ENCODE data around the gene NCKAP5.
"Not testable (repeated sequence)": the region's sequence is repeated elsewhere in the genome, so short reads cannot be mapped to it uniquely, and the experiment has no call there.

NCKAP5 gene

DNA sequence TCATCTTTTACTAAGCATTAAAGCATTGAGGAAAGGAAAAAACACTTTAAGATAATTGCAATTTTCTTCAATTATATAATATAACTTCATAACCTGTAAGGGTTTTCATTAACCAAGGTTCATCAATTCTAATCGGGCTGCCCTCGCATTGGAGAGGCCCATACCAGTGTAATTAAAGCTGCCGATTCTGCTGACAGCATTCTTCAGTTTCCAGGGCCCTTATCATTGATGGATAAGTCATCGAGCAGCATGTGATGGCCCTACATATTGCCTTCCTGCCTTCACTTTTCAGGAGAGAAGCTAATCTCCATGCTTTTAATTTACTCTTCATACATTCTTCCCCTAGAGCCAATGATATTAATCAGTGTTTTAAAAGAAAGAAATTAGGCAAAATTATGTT is 92.0 kb downstream of the NCKAP5 start:
- DNase-seq (ENCODE audit: extremely low read depth, insufficient read length), result no peak
- H3K27me3 ChIP-seq (replicated peaks; ENCODE audit: control insufficient read depth, insufficient read depth, low read length), result no peaks in the 10 kb centered on the region
- H3K36me3 ChIP-seq (ENCODE audit: control insufficient read depth, insufficient read depth, low read length), result no peaks in the 10 kb centered on the region
- no peak overlapping the region for H3K4me3 ChIP-seq (replicated peaks; ENCODE audit: low read depth, low read length)
- TF ChIP-seq, protein P1, sequence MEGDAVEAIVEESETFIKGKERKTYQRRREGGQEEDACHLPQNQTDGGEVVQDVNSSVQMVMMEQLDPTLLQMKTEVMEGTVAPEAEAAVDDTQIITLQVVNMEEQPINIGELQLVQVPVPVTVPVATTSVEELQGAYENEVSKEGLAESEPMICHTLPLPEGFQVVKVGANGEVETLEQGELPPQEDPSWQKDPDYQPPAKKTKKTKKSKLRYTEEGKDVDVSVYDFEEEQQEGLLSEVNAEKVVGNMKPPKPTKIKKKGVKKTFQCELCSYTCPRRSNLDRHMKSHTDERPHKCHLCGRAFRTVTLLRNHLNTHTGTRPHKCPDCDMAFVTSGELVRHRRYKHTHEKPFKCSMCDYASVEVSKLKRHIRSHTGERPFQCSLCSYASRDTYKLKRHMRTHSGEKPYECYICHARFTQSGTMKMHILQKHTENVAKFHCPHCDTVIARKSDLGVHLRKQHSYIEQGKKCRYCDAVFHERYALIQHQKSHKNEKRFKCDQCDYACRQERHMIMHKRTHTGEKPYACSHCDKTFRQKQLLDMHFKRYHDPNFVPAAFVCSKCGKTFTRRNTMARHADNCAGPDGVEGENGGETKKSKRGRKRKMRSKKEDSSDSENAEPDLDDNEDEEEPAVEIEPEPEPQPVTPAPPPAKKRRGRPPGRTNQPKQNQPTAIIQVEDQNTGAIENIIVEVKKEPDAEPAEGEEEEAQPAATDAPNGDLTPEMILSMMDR (IDR thresholded peaks at IDR 0.05; ENCODE audit: insufficient read depth, low read length, poor library complexity, severe bottlenecking), result no peak

DNA sequence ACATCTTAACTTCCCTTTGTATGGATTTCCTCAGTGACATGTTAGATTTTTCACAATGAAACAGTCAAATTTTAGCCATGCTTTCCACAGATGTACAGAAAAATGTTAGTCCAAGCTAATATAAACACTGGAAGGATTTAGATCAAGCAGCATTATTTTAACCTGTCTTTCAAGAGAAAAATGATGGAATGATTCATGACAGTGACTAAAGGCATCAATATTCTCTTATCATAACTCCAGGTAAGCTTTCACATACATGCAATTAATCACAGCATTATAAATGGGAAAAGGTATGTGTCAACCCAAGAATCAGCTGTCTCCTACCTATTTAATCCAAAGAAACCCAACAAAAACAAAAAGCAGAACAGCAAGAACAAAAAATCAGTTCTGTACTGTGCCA is 92.7 kb downstream of the NCKAP5 start:
- Histone ChIP-seq H3K4me3 (replicated peaks; ENCODE audit: low read depth, low read length) (no peak overlapping the region), H3K36me3 (ENCODE audit: control insufficient read depth, insufficient read depth, low read length) (no peaks in the 10 kb centered on the region), H3K27me3 (replicated peaks; ENCODE audit: control insufficient read depth, insufficient read depth, low read length) (no peaks in the 10 kb centered on the region)
- DNase-seq (ENCODE audit: extremely low read depth, insufficient read length), result no peak
- TF ChIP-seq, protein P1 (IDR thresholded peaks at IDR 0.05; ENCODE audit: insufficient read depth, low read length, poor library complexity, severe bottlenecking), result no peak

DNA sequence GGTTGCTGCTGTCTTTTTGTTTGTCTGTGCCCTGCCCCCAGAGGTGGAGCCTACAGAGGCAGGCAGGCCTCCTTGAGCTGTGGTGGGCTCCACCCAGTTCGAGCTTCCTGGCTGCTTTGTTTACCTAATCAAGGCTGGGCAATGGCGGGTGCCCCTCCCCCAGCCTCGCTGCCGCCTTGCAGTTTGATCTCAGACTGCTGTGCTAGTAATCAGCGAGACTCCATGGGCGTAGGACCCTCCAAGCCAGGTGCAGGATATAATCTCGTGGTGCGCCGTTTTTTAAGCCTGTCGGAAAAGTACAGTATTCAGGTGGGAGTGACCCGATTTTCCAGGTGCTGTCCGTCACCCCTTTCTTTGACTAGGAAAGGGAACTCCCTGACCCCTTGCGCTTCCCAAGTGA is 97.8 kb downstream of the NCKAP5 start:
- H3K36me3 ChIP-seq (ENCODE audit: control insufficient read depth, insufficient read depth, low read length); H3K27me3 ChIP-seq (replicated peaks; ENCODE audit: control insufficient read depth, insufficient read depth, low read length); DNase-seq (ENCODE audit: extremely low read depth, insufficient read length); H3K4me3 ChIP-seq (replicated peaks; ENCODE audit: low read depth, low read length): not testable (repeated sequence)

DNA sequence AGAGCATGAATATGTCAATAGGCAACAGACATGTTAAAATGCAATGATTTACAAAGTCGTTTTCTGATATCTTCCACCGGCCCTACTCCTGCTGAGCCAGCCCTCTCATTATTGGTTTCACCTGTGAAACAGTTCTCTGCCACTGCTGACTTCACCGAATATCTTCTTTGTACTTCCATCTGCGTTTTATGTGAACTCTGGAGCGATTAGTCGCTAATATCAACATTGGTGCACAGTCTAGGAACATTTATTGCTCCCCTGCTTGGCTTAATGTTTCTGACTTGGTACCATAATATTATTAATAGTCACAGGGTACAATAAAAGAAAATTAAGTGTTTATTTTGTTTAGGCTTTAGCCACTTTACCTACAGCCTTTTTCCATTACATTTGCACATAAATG is 105.5 kb downstream of the NCKAP5 start:
- TF ChIP-seq, protein P1 (IDR thresholded peaks at IDR 0.05; ENCODE audit: insufficient read depth, low read length, poor library complexity, severe bottlenecking), result no peak
- DNase-seq (ENCODE audit: extremely low read depth, insufficient read length), result no peak

DNA sequence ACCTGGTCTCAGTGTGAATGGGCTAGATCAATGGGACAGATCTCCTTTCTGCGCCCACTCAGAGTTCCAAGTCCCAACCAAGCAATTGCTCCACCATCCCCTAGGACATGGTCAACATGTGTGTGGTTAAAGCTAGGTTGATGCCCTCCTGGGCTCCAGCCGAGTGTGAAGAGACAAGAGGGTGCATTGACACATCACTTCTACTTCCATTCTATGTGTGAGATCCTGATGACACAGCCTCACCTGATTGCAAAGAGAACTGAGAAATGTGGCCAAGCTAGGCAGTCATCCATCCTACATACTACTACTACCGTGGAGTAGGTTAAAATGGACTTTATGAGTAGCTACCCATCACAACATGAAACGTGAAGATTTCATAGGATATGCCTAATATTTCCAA is 106.8 kb downstream of the NCKAP5 start:
- Histone ChIP-seq H3K4me3 (replicated peaks; ENCODE audit: low read depth, low read length) (no peak overlapping the region), H3K27me3 (replicated peaks; ENCODE audit: control insufficient read depth, insufficient read depth, low read length) (no peaks in the 10 kb centered on the region), H3K36me3 (ENCODE audit: control insufficient read depth, insufficient read depth, low read length) (no peaks in the 10 kb centered on the region)
- TF ChIP-seq, protein P1 (IDR thresholded peaks at IDR 0.05; ENCODE audit: insufficient read depth, low read length, poor library complexity, severe bottlenecking), result no peak
- DNase-seq (ENCODE audit: extremely low read depth, insufficient read length), result no peak

More for the DNA sequence above, 105.5 kb downstream of the NCKAP5 start:
- Histone ChIP-seq H3K27me3 (replicated peaks; ENCODE audit: control insufficient read depth, insufficient read depth, low read length) (no peaks in the 10 kb centered on the region), H3K4me3 (replicated peaks; ENCODE audit: low read depth, low read length) (no peak overlapping the region), H3K36me3 (ENCODE audit: control insufficient read depth, insufficient read depth, low read length) (no peaks in the 10 kb centered on the region)

DNA sequence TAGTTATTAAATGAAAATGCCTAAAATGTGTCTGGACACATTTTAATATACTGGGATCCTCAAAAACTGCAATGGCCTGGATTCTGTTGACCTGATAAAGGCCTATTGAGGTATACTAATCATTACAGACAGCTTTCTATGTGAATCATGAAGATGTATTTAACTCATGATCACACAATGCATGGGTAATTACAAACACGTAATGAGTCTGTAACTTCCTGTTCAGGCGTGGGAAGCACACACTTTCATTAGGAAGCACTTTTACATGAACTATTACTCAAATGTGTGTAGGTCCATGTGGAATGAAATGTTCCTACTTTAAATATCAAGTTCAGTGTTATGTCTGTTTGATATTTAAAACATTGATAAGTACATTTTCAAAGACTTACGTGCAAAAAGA is 108.7 kb downstream of the NCKAP5 start:
- DNase-seq (ENCODE audit: extremely low read depth, insufficient read length), result no peak
- Histone ChIP-seq H3K36me3 (ENCODE audit: control insufficient read depth, insufficient read depth, low read length) (no peaks in the 10 kb centered on the region), H3K4me3 (replicated peaks; ENCODE audit: low read depth, low read length) (no peak overlapping the region), H3K27me3 (replicated peaks; ENCODE audit: control insufficient read depth, insufficient read depth, low read length) (no peaks in the 10 kb centered on the region)
- TF ChIP-seq, protein P1 (IDR thresholded peaks at IDR 0.05; ENCODE audit: insufficient read depth, low read length, poor library complexity, severe bottlenecking), result no peak

Measured in GM06990 (cell line).